SJSA1 (cell line): ENCODE data around the gene ISX. TPM values are rescaled to one million over a fixed set of nuclear protein-coding genes. Genes with fewer than 3 reads are reported as not detected.
"Not testable (repeated sequence)": the region's sequence is repeated elsewhere in the genome, so short reads cannot be mapped to it uniquely, and the experiment has no call there.

Experiments used
- DNase-seq, 2 experiments: peaks; one replicate each; pipeline ENCODE4 v3.0.0-alpha.2; 2015 to 2020; ENCODE audit warnings: low spot score in 2 of 2, low read depth in 1 of 2
- H3K27ac ChIP-seq: fragments of 250-450 bp; sonication (Bioruptor Pico); 2 replicates; pipeline ENCODE4 v1.5.1; 2020; ENCODE audit warnings: mild to moderate bottlenecking, moderate library complexity
- H3K27me3 ChIP-seq: fragments of 250-450 bp; sonication (Bioruptor Pico); replicated peaks from 2 replicates; pipeline ENCODE4 v1.5.1; 2020; ENCODE audit warnings: mild to moderate bottlenecking, moderate library complexity
- H3K36me3 ChIP-seq: fragments of 250-450 bp; sonication (Bioruptor Pico); 2 replicates; pipeline ENCODE4 v1.5.1; 2020; ENCODE audit warnings: mild to moderate bottlenecking
- H3K4me1 ChIP-seq: fragments of 250-450 bp; sonication (Bioruptor Pico); replicated peaks from 2 replicates; pipeline ENCODE4 v1.6.1; 2021; ENCODE audit warnings: mild to moderate bottlenecking
- H3K4me3 ChIP-seq: fragments of 250-450 bp; sonication (Bioruptor Pico); 2 replicates; pipeline ENCODE4 v1.5.1; 2020; ENCODE audit warnings: mild to moderate bottlenecking
- H3K9me3 ChIP-seq: fragments of 250-450 bp; sonication (Bioruptor Pico); replicated peaks from 2 replicates; pipeline ENCODE4 v1.5.1; 2020; ENCODE audit warnings: mild to moderate bottlenecking
- total RNA-seq: library from RNA; depleted of rRNA; stranded (reverse); fragments of >200 nt; shearing (Covaris generic); gene quantifications from 2 replicates; pipeline ENCODE4 v1.2.3, GENCODE V29; 2014

The ISX gene
- total RNA-seq, 1 experiment from 2014 or later = not detected

DNA sequence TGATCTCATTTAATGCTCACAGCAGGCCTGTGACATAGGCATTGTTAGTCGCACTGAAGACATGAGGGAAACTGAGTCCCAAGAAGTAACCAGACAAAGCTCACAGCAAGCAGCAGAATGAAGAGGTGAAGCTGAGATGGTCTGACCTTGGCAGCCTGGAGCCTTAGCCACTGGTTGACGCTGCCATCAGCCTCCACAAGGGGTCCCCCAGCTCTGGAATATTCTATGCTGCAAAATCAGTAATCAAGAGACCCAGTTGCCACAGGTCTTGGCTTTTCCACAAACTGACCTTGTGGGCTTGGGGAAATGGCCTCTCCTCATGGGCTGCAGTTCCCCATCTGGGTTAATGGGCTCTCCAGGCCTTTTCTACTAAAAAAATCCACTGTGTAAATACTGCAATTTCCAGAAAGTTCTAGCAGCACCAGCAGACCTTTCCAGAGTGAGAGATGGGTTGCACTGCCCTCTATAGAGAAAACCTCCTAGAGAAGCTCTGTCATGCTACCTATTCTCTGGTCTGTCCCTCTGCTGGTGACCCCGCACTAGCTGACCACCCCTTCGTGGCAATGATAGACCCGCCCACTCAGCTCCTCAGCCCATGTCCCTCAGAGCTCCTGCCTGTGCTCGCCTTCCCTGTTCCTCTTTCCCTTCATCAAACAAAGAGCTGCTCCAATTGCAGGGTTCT, 22.6 kb upstream of the ISX start:
- H3K36me3 ChIP-seq = no peaks in the 10 kb centered on the region
- H3K4me1 ChIP-seq = no peaks in the 10 kb centered on the region
- H3K4me3 ChIP-seq = no peak overlapping the region
- no peak for DNase-seq
- no peaks in the 10 kb centered on the region for H3K27me3 ChIP-seq
- no peaks in the 10 kb centered on the region for H3K9me3 ChIP-seq
- H3K27ac ChIP-seq = no peak overlapping the region

DNA sequence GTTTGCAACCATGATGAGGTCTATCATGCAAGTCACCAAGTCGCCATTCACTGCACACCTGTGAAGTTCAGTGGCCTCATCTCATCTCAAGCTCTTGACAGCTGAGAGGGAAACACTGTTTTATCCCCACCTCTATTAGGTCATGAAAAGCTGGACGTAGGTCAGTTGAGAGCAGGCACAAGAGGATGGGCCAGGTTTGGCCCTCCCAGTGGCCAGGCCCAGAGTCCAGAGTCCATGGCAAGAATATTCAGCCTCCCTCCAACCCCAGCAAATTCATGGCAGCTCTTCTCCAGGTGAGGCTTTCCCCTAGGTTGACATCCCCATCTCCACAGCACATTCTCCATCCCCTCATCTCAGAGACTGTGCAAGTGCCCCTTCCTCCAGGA, 22.0 kb upstream of the ISX start:
- no peak for DNase-seq
- no peak overlapping the region for H3K27ac ChIP-seq
- H3K9me3 ChIP-seq = no peaks in the 10 kb centered on the region
- H3K36me3 ChIP-seq = no peaks in the 10 kb centered on the region
- H3K4me3 ChIP-seq = no peak overlapping the region
- no peaks in the 10 kb centered on the region for H3K27me3 ChIP-seq
- no peaks in the 10 kb centered on the region for H3K4me1 ChIP-seq

DNA sequence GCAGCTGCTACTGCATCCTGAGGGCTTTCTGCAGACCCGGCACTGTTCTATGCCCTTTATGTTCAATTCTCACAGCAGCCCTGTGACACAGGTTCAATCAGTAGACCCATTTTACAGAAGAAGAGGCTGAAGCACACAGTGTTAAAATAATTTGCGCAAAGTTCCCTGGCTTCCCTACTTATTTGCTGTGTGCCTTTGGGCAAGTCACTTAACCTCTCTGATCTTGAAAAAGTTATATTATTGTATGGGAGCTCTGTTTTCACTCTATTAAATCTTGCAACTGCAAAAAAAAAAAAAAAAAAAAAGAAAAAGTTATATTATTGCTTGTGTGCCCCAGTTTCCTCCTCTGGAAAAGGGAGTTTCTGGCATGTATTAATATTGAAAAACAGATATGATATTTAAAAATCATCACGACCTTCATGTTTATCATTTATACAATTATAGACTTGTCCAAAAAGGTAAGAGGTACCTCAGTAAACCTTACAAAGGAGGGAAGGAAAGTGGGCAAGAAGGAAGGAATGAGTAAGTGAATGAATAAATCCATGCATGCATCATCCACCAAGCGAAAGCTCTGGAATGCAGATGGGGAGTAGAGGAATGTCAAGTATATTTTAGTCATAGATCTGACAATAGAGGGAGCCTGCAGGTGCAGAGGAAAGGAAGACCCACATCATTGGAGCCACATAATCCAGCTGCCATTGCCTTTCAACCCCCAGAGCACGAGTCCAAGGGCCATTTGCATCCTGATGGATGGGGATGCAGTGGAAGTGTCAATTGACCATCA, 21.2 kb upstream of the ISX start:
- H3K4me1 ChIP-seq = no peaks in the 10 kb centered on the region
- no peak overlapping the region for H3K27ac ChIP-seq
- no peaks in the 10 kb centered on the region for H3K9me3 ChIP-seq
- no peaks in the 10 kb centered on the region for H3K27me3 ChIP-seq
- DNase-seq = no peak
- no peak overlapping the region for H3K4me3 ChIP-seq
- no peaks in the 10 kb centered on the region for H3K36me3 ChIP-seq

DNA sequence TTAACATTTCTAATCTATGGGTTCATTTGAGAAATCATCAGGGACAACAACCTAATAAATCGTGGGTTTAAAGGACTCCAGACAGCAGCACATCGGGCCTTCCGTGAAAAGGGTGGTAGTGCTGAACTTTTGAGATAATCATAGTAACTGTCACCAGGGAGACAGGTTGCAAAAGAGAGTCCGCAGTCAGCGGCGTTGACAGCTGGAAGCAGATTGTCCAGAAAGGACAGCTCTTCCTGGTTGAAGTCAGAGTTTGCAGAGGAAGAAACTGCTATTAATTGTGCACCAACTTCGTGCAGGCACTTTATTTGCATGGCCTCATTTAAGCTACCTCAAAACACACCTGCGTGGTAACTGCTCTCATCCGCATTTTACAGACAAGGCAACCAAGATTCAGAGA, 20.5 kb upstream of the ISX start:
- no peak for DNase-seq
- no peak overlapping the region for H3K27ac ChIP-seq
- no peaks in the 10 kb centered on the region for H3K4me1 ChIP-seq
- H3K4me3 ChIP-seq = no peak overlapping the region
- H3K9me3 ChIP-seq = no peaks in the 10 kb centered on the region
- no peaks in the 10 kb centered on the region for H3K36me3 ChIP-seq
- H3K27me3 ChIP-seq = no peaks in the 10 kb centered on the region

DNA sequence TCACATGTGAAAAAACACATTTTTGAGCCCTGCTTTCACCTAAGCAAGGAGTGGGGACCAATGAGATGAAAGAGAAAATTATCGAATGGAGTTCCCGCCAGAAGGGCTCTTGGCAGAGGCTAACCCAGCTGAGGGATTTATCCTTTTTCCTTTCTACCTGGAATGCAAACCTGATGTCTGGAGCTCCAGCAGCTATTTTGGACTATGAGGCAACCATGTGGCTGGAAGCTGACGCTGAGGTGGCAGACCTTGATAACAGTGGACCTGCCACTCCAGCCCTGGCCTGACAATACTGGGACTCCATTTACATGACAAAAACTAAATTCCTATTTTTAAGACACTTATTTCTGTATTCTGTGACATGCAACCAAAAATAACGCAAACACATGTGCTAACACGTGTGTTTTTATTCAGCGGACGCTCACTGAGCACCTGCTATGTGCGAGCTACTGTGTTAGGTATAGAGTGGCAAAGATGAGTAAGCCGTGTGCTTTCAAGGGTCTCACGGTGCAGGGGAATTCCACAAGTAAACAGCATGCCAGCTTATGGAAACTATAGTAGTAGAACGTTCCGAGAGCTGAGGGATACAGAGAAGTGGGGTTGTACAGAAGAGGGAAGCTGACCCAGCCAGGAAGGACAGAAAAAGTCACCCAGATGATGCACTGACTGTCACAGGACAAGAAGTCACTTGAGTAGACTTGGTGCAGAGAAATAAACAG, 19.1 kb upstream of the ISX start:
- H3K4me3 ChIP-seq = no peak overlapping the region
- no peaks in the 10 kb centered on the region for H3K9me3 ChIP-seq
- no peaks in the 10 kb centered on the region for H3K4me1 ChIP-seq
- H3K36me3 ChIP-seq = no peaks in the 10 kb centered on the region
- H3K27me3 ChIP-seq = no peaks in the 10 kb centered on the region
- DNase-seq = no peak
- H3K27ac ChIP-seq = no peak overlapping the region

DNA sequence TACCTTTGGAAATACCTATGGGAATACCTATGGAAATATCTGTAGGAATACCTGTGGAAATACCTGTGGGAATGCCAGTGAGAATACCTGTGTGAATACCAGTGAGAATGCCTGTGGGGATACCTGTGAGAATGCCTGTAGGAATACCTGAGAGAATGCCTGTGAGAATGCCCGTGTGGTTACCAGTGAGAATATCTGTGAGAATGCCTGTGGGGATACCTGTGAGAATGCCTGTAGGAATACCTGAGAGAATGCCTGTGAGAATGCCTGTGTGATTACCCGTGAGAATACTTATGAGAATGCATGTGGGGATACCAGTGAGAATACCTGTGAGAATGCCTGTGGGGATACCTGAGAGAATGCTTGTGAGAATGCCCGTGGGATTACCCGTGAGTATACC, 15.9 kb upstream of the ISX start:
- not testable (repeated sequence) for DNase-seq, H3K4me1 ChIP-seq, H3K27ac ChIP-seq, H3K4me3 ChIP-seq, H3K36me3 ChIP-seq, H3K9me3 ChIP-seq, H3K27me3 ChIP-seq

DNA sequence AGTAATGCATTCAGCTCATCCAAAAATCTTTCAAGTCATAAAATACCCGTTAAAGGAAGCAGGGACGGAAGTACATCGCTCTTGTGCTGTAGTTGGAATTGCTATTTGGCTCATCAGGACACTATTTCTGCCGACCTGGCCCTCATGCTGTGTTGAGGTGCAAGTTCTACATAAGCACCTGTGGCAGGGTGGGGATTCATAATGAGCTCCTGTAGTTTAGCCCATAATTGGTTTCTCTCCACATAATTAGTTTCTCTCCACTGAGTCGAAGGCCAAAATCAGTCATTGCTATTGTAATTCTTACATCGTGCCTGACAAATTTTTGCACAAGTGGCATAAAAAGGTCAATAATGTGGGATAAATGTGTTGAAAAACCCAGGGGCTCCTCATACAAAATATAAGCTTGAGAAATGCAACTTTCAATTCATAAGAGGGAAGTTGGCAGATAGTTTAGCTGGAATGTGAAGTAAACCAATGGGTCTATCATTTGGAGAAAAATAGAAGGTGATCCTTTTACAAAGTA, 14.9 kb upstream of the ISX start:
- H3K4me3 ChIP-seq = no peak overlapping the region
- no peaks in the 10 kb centered on the region; the same call in 1 of the 2 replicates for H3K4me1 ChIP-seq
- no peaks in the 10 kb centered on the region for H3K9me3 ChIP-seq
- no peak overlapping the region for H3K27ac ChIP-seq
- no peaks in the 10 kb centered on the region for H3K36me3 ChIP-seq
- no peak for DNase-seq
- no peaks in the 10 kb centered on the region for H3K27me3 ChIP-seq

DNA sequence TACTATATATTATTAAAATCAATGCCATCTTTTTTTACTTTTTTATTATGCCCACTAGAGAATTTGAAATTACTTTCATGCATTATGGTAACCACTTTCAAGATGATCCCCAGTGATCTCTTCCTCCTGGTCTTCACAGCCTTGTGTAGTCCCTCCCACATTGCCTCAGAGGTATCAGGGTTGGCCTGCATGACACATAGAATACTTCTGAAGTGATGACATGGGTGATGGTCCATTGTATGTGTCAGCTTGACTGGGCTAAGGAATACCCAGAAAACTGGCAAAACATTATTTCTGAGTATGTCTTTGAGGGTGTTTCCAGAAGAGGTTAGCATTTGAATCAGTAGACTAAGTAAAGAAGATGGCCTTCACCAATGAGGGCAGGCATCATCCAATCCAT, 14.2 kb upstream of the ISX start:
- Histone ChIP-seq H3K4me3 (no peak overlapping the region), H3K9me3 (no peaks in the 10 kb centered on the region), H3K4me1 (no peaks in the 10 kb centered on the region; the same call in 1 of the 2 replicates), H3K27ac (no peak overlapping the region), H3K36me3 (no peaks in the 10 kb centered on the region), H3K27me3 (no peaks in the 10 kb centered on the region)
- DNase-seq = no peak

DNA sequence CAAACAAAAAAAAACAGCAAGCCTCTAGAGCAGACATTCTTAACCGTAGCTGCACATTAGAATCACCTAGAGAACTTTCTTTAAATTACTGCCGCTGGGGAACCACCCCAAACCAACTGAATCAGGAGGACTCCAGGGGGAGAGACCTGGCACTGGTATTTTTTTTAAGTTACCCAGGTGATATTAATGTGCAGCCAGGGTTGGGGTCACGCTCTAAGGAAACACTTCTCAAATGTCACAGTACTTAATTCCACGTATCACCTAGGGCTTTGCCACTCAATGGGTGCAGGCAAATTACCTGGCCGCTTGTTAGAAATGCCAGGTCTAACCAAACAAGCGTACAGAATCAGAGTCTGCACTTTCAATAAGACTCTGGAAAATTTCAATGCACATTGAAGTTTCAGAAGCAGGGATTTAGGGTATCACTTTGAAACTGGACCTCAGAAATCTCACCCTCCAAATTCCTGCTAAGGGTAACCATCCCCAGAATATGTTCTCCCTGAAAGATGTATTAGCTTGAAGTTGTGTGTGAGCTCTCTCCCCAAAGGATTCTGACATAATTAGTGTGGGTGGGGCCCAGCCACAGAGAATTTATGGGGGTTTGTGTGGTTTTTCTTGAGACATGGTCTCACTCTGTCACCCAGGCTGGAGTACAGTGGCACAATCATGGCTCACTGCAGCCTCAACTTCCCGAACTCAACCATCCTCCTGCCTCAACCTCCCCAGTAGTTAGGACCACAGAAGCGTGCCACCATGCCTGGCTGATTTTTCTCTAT, 12.7 kb upstream of the ISX start:
- DNase-seq = no peak
- Histone ChIP-seq H3K27me3 (no peaks in the 10 kb centered on the region), H3K4me1 (no peaks in the 10 kb centered on the region; the same call in 1 of the 2 replicates), H3K4me3 (no peak overlapping the region), H3K27ac (no peak overlapping the region), H3K9me3 (no peaks in the 10 kb centered on the region), H3K36me3 (no peaks in the 10 kb centered on the region)

DNA sequence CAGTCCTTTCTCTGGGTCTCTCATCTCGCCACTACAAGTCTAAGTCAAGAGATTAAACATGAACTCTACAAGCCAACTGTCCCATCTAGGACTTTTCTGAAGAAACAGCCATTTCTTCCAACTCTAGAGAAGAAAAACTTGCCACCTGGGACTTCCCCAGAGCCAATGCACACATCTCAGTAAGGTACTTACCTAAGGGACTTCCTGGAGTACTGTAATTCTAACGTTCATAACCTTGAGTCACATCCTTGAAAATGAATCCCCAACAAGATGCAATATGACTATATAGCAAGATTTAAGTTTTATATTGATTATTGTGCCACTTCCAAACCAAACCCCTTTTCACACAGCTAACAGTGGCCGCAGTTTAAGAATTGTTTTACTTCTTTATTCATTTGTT, 11.9 kb upstream of the ISX start:
- Histone ChIP-seq H3K27me3 (no peaks in the 10 kb centered on the region), H3K36me3 (no peaks in the 10 kb centered on the region), H3K27ac (no peak overlapping the region), H3K9me3 (no peaks in the 10 kb centered on the region), H3K4me1 (no peaks in the 10 kb centered on the region; the same call in 1 of the 2 replicates), H3K4me3 (no peak overlapping the region)
- no peak for DNase-seq

DNA sequence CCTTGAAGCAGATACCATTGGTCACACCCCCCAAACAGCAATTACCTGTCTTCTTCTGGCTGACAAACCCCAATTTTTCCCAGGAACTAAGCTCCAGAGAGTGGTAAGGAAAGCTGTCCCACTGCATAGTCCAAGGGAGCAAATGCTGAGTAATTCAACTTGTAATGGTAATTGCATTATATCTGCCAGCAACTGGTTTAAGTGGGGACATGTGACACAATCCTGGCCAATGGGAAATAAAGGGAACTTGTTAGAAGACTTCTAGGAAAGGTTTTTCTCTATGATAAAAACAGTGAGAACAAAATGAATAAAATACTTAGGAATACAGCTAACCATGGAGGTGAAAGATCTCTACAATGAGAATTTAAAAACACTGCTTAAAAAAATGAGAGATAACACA, 9.5 kb upstream of the ISX start:
- no peak overlapping the region for H3K27ac ChIP-seq
- H3K36me3 ChIP-seq = no peaks in the 10 kb centered on the region
- no peaks in the 10 kb centered on the region; the same call in 1 of the 2 replicates for H3K4me1 ChIP-seq
- no peak overlapping the region for H3K4me3 ChIP-seq
- no peaks in the 10 kb centered on the region for H3K27me3 ChIP-seq
- no peak for DNase-seq
- no peaks in the 10 kb centered on the region for H3K9me3 ChIP-seq

DNA sequence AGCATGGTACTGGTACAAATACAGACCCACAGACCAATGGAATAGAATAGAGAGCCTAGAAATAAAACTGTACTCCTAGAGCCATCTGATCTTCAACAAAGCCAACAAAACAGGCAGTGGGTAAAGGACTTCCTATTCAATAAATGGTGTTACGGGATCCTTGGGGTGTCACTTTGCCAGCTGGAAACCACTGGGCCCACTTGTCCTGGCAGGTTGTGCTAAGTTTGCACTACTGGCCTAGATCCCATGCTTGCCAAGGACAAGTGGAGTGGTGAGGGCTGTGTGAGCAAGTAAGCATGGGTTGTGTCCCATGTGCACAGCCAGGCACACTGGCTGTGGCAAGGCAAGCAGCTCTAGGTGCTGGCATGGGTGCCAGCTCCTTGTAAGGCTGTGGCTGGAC, 8.8 kb upstream of the ISX start:
- no peaks in the 10 kb centered on the region for H3K27me3 ChIP-seq
- H3K27ac ChIP-seq = no peak overlapping the region
- no peaks in the 10 kb centered on the region for H3K9me3 ChIP-seq
- no peak overlapping the region for H3K4me3 ChIP-seq
- no peaks in the 10 kb centered on the region for H3K36me3 ChIP-seq
- DNase-seq = no peak
- no peaks in the 10 kb centered on the region; the same call in 1 of the 2 replicates for H3K4me1 ChIP-seq

DNA sequence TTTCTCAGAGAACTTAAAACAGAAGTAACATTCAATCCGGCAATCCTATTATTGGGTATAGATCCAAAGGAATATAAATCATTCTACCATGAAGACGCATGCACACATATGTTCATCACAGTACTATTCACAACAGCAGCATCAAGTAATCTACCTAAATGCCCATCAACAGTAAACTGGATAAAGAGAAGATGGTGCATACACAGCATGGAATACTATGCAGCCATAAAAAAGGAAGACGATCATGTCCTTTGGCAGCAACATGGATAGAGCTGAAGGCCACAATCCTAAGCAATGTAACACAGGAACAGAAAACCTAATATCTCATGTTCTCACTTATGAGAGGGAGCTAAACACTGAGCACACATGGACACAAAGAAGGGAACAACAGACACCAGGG, 6.3 kb upstream of the ISX start:
- no peak for DNase-seq
- H3K36me3 ChIP-seq = no peaks in the 10 kb centered on the region
- H3K27ac ChIP-seq = no peak overlapping the region
- no peak overlapping the region for H3K4me3 ChIP-seq
- H3K4me1 ChIP-seq = no peaks in the 10 kb centered on the region; the same call in 1 of the 2 replicates
- H3K9me3 ChIP-seq = no peaks in the 10 kb centered on the region
- H3K27me3 ChIP-seq = no peaks in the 10 kb centered on the region
